NCI-H226 (cell line): ENCODE measurements around the gene ST13.
A peak's percentile ranks its signal among the peaks of the same experiment; 100 is the strongest.
"Not testable (repeated sequence)": the region's sequence is repeated elsewhere in the genome, so short reads cannot be mapped to it uniquely, and the experiment has no call there.

ENCODE experiments used
- DNase-seq: peaks from one replicate; pipeline ENCODE4 v3.0.0-alpha.2; 2015

Gene ST13

DNA sequence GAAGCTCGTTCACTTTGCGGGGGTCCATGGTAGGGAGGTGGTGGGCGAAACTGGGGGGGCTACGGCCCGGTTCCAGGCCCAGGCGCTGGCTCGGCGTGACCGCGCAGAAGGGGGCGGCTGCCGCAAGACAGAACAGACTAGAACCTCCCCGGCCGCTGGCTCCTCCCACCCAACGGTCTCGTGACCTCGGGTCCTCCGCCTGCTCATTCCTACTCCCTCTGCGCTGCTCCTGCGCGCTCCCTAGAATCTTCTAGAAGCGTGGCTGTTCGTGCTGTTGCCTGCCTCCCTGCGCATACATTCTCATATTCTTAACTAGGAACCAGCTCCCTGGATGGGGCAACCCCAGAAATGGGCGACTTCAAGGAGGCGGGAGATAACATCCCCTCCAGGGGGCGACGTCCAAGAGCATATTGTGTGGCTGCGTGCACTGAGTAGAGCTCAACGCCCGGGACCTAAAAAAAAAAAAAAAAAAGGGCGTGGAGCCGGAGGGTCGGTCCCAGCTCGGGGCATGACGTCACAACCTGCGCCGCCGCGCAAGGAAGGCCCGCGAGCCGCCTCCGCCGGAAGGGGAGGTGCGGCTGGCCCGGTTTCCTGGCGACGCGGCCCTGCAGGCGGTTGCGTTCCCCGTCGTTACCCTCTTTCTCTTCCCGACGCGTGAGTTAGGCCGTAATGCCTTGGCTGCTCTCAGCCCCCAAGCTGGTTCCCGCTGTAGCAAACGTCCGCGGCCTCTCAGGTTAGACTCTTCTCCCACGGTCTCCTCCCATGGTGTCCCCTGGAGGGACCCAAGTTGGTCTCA lies at the start of gene ST13, which contains the start of gene XPNPEP3:
ST13 (minus strand) TSS at position 127 of the 796 bp plus-strand sequence; CDS start at position 28, 99 bp downstream.
XPNPEP3 (plus strand) TSS at position 636 of the 796 bp plus-strand sequence; CDS start at position 670, 34 bp downstream.
- DNase-seq, result peak; percentile 77

DNA sequence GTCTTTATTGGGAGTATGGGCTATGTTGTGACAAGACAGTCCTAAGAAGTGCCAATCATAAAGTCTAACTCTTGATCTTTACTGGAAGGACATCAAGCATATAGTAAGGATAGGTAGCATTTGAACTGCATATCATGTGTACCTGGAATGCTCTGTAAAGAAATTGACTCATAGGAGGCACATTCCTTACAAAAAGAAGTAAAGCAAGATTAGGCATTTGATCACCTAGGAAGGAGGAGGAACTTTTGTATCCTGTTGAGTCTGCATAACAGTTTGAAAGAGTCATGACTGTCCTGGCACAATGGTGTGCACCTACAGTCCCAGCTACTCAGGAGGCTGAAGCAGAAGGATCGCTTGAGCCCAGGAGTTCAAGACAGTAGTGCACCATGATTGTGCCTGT lies 47.7 kb upstream of the ST13 start:
- no peak for DNase-seq

DNA sequence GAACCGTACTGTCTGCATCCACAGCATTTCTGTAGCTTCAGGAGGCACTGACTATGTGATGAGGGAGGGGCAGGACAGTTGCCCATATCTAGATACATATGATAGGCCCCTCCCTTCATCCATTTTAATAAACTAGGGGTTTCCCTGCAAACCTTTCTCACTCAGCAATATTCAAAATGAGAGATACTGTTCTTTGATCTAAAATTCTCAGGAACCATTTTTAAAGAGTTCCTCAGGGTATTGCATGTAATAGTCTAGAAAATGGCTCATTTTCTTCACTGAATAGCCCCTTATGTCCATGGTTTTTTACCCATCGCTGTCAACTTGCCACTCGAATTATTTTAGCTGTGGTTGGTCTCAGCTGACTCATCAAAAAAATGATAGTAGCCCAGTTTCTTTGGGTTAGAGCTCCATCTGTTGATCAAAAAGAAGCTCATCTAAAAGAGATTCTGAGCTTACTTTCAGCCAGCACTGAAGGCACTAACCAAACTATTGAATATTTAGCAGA lies 42.5 kb upstream of the ST13 start:
- DNase-seq, result peak; percentile 1

DNA sequence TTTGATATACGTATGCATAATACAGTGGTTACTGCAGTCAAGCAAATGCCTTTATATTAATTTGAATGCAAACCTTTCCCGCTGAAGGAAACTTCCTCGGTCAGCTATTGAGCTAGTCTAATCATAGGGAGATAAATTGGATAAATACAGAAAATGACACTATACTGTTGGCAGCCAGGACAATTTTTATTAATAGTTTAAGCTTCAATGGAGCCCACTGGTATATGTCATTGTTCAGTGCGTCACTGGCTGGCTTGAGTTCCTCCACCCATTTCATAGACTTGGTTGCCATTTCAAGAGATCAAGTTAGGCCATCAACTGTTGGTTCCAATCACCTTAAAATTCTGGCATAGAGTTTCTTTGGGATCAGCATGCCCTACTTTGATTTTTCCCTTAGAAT lies 38.0 kb upstream of the ST13 start:
- DNase-seq, result no peak

DNA sequence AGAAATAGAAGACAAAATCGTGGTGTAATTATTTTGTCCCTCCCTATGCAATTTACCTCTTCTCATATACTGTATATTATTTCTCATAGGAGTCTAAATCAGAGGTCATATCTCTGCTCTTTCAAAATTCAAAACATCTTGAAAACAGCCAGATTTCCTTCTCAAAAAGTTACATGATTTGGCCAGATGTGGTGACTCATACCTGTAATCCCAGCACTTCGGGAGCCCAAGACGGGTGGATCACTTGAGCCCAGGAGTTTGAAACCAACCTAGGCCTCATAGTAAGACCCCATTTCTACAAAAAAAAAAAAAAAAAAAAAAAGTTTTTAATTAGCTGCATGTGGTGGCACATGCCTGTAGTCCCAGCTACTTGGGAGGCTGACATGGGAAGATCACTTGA lies 34.4 kb upstream of the ST13 start:
- no peak for DNase-seq

GRCh38 chr22:40889116-40889515 lies 32.7 kb upstream of the ST13 start:
- DNase-seq, result no peak

DNA sequence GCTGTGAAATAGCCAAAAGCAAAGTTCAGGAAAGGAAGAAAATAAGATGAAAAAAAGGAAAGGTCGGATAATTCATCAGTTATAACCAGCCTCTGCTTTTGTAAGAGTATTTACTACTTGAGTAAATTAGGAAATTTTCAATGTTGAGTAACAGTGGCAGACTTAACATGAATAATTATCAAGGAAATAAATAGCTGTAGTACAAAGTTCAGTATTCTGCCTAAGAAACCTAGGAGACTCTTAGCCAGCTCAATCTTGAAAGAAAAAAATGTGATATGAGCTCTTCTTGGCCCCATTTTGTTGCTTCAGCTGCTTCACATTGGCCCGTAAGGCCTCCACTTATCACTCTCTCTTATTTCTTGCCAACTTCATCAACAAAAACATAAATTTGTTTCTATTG lies 22.5 kb upstream of the ST13 start:
- DNase-seq, result no peak

GRCh38 chr22:40877488-40877887 lies 21.0 kb upstream of the ST13 start:
- no peak for DNase-seq

DNA sequence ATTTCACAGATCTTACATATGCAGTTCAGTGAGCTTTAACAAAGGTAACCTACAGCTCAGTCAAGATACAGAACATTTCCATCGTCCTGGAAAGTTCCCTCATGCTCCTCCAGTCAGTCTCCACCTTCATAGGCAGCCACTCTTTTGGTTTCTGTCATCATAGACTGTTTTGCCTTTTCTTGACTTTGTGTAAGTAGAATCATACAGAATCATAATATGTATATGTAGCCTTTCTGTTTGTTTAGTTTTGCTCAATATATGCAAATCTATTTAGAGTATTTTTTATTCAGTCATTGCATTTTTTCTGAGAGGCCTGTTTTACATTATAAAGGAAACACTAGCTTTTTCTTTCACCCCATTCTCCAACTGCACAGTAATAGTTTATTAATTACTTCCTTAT lies 20.5 kb upstream of the ST13 start:
- no peak for DNase-seq

DNA sequence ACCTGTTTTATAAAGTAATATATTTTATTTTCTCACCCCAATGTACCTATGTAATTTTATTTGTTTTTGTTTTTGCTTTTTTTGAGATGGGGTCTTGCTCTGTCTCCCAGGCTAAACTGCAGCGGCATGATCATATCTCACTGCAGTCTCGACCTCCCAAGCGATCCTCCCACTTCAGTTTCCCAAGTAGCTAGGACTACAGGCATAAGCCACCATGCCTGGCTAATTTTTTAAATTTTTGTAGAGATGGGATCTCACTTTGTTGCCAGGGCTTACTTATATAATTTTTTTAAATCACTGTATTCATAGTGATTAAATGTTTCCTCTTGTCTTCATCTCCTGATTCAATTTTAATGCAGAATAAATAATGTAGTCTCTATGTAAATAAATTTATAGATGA lies 18.7 kb upstream of the ST13 start:
- DNase-seq, result no peak

GRCh38 chr22:40874016-40874415 lies 17.6 kb upstream of the ST13 start:
- DNase-seq, result no peak

GRCh38 chr22:40868379-40868778 lies 11.9 kb upstream of the ST13 start:
- not testable (repeated sequence) for DNase-seq

GRCh38 chr22:40867109-40867508 lies 10.7 kb upstream of the ST13 start:
- DNase-seq, result no peak

GRCh38 chr22:40862537-40862936 lies 6.1 kb upstream of the ST13 start:
- no peak for DNase-seq

DNA sequence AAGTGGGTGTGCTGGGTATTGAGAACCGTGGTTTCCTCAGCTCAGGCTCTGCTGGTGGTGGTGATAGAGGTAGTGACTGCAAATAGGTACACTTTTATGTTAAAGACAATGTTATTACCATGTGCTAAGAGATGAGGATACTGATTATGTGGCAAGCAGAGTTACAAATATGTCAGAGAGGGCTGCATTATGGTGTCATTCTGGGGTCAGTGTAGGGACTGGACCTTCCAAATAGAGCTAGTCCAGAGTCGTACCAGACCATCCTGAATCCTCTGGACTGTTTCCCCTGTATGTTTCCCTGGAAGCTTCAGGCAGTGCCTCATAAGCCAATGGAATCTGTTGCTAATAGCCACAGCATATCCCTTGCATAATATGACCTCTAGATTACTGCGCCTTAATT lies 5.6 kb upstream of the ST13 start, which contains the start of gene DNAJB7:
DNAJB7 (minus strand) TSS at position 101 of the 400 bp plus-strand sequence. CDS start 119 bp downstream, outside the sequence.
- no peak for DNase-seq

DNA sequence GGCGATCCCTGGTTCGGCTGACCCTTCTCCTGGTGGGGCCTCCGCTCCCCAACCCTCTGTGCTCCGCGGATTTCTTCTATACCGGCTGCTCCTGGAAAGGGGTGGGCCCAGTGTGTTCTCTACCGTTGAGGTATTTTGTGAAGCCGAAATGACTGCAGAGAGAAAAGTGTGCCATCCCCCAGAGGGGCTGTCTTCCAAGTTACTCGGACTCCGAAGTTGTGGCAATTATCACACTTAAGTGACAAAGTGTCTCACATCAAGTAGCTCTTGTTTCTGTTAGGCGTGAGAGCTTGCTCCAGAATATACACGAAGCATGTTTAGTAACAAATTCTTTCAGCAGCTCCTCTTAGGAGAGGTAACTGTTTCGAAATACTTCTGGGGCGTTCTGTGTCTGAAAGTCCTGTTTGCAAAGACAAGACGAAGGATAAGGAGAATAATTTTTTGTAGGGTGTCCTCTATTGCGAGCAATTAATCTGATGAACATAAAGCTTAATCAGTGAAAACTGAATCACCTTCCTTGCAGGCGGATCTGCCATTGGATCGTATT lies 943 bp upstream of the ST13 start:
- DNase-seq, result no peak

GRCh38 chr22:40855979-40856512 lies 393 bp downstream of the ST13 start:
- DNase-seq, result no peak

GRCh38 chr22:40855071-40855978 lies 1.1 kb downstream of the ST13 start:
- DNase-seq, result no peak

DNA sequence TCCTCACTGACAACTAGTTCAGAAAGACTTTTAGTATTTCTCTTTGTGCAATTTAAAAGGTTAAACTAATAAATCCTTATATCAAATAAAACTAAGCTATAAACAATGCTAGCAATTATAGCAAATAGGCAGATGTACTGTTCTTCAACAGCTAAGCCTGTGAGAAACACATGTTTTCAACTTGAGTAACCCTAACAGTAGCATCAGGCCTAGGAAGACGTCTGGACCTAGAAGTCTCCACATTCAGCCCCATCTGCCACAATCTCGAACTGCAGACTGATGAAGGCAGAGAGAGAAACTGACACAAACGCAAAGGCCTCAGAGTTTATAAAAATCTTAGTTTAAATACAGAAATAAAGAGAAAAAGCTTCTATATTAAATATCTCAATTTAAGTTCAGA lies 2.5 kb downstream of the ST13 start:
- no peak for DNase-seq

- no peak for DNase-seq
Observed at GRCh38 chr22:40853333-40853732, 3.1 kb downstream of the ST13 start.

DNA sequence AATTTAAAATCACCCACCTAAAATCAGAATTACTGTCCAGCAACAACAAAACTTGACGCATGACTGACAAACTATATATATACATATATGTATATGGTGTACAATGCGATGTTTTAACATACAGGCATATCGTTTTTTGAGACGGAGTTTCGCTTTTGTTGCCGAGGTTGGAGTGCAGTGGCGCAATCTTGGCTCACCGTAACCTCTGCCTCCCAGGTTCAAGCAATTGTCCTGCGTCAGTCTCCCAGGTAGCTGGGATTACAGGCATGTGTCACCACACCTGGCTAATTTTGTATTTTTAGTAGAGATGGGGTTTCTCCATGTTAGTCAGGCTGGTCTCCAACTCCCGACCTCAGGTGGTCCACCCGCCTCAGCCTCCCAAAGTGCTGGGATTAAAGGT lies 10.6 kb downstream of the ST13 start:
- DNase-seq, result not testable (repeated sequence)

GRCh38 chr22:40844951-40845350 lies 11.5 kb downstream of the ST13 start:
- no peak for DNase-seq

GRCh38 chr22:40838486-40838885 lies 18.0 kb downstream of the ST13 start:
- no peak for DNase-seq
